ENCODE data around the gene KXD1. TPM values are rescaled to one million over a fixed set of nuclear protein-coding genes. Genes with fewer than 3 reads are reported as not detected.

Gene KXD1
- polyA plus RNA-seq, 1 of the 3 experiments (the other 2 are of a cell fraction) = 151 TPM

DNA sequence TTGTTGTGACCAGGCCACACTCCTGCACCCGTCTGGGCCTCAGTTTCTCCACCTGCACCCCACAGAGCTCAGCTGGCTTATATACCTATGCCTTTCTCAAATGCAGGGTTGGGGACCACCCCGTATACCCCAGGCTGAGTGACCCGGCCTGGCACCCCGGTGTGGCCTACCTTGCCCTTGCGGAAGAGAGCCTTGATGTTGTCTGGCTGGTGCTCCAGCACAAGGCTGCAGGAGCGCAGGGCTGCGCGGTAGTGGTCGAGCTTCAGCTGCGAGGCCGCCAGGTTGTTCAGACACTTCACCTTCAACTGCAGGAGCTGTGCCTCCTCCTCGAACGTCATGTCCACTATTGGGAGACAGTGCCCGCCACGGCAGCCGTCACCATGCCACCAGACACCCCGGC, 20.2 kb upstream of the KXD1 start:
- POLR2A ChIA-PET = no interaction called here
- no peaks in the 10 kb centered on the region for H3K27me3 ChIP-seq (ENCODE audit: insufficient read depth)
- no peaks in the 10 kb centered on the region for H4K20me1 ChIP-seq (ENCODE audit: insufficient read depth)
- H3K27ac ChIP-seq (ENCODE audit: low read depth in 2 of 2, low read length in 1 of 2) = no peak overlapping the region
- WGBS (ENCODE audit: low lambda C conversion rate) = 89% methylated on average over 5 of the region's 17 CpGs
- H3K9ac ChIP-seq = no peak overlapping the region
- no peak overlapping the region for H3K4me3 ChIP-seq (ENCODE audit: low read depth in 2 of 2, low read length in 1 of 2)
- no peak overlapping the region for H3K4me2 ChIP-seq
- H3K79me2 ChIP-seq (ENCODE audit: insufficient read depth) = peaks cover 14% of the 10 kb centered on the region
- H3K36me3 ChIP-seq (replicated peaks in 1 of 2; ENCODE audit: control insufficient read depth in 1 of 2, insufficient read depth in 2 of 2, low read length in 1 of 2) = peaks cover 18 to 37% of the 10 kb centered on the region in 2 experiments
- CTCF ChIA-PET = interaction anchor here (1.0 to 2.8 kb wide), 2 partner anchors 10 to 15 kb away, joined by 3 to 8 read pairs; partner anchors contain the start of gene ELL
- no peaks in the 10 kb centered on the region for H3K9me2 ChIP-seq
- no peak for DNase-seq
- no peak overlapping the region for H2AFZ ChIP-seq (ENCODE audit: low read depth)
- H3K9me3 ChIP-seq = no peaks in the 10 kb centered on the region
- TF ChIP-seq, protein P1, sequence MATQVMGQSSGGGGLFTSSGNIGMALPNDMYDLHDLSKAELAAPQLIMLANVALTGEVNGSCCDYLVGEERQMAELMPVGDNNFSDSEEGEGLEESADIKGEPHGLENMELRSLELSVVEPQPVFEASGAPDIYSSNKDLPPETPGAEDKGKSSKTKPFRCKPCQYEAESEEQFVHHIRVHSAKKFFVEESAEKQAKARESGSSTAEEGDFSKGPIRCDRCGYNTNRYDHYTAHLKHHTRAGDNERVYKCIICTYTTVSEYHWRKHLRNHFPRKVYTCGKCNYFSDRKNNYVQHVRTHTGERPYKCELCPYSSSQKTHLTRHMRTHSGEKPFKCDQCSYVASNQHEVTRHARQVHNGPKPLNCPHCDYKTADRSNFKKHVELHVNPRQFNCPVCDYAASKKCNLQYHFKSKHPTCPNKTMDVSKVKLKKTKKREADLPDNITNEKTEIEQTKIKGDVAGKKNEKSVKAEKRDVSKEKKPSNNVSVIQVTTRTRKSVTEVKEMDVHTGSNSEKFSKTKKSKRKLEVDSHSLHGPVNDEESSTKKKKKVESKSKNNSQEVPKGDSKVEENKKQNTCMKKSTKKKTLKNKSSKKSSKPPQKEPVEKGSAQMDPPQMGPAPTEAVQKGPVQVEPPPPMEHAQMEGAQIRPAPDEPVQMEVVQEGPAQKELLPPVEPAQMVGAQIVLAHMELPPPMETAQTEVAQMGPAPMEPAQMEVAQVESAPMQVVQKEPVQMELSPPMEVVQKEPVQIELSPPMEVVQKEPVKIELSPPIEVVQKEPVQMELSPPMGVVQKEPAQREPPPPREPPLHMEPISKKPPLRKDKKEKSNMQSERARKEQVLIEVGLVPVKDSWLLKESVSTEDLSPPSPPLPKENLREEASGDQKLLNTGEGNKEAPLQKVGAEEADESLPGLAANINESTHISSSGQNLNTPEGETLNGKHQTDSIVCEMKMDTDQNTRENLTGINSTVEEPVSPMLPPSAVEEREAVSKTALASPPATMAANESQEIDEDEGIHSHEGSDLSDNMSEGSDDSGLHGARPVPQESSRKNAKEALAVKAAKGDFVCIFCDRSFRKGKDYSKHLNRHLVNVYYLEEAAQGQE (IDR thresholded peaks at IDR 0.05; ENCODE audit: low read depth, low read length) = no peak
- TF ChIP-seq, protein P2, sequence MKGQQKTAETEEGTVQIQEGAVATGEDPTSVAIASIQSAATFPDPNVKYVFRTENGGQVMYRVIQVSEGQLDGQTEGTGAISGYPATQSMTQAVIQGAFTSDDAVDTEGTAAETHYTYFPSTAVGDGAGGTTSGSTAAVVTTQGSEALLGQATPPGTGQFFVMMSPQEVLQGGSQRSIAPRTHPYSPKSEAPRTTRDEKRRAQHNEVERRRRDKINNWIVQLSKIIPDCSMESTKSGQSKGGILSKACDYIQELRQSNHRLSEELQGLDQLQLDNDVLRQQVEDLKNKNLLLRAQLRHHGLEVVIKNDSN (IDR thresholded peaks at IDR 0.05; ENCODE audit: borderline replicate concordance, low read depth) = no peak
- TF ChIP-seq RFX5 (IDR thresholded peaks at IDR 0.05; ENCODE audit: low read length) (no peak), FOXM1 (IDR thresholded peaks at IDR 0.05; ENCODE audit: low read depth) (no peak), GABPA (IDR thresholded peaks at IDR 0.05; ENCODE audit: low read depth) (no peak), YY1 (IDR thresholded peaks at IDR 0.05; ENCODE audit: low read depth) (no peak), POLR2AphosphoS5 (IDR thresholded peaks at IDR 0.05; ENCODE audit: low read depth, low read length) (no peak)
- H3F3A ChIP-seq (replicated peaks; ENCODE audit: insufficient read depth) = peaks cover 4% of the 10 kb centered on the region
- H3K4me1 ChIP-seq (ENCODE audit: control insufficient read depth in 1 of 2, insufficient read depth in 2 of 2, low read depth in 1 of 2, low read length in 1 of 2) = peaks cover 0 to 8% of the 10 kb centered on the region in 2 experiments; a peak in 1 of 4 replicates

DNA sequence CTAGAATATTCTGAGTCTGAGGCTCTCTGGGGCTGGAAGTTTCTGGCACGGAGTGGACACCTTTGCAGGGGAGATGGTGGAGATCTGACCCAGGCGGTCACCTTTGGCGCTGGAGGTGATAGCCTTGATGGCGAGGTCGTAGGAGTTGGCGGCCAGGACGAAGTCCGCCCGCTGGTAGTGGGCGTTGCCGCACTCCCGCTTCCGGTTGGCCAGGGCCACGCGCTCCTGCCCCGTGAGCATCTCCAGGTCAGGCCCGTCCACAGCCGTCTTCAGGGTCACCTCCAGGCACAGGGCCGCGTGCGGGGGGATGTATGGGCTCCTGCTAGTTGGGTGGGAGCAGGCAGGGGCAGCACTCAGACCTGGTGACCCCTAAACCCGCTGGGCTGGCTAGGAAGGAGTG, 19.6 kb upstream of the KXD1 start:
- ChIA-PET CTCF (interaction anchor here (2.8 kb wide), 1 partner anchor 15 kb away, joined by 8 read pairs; the partner anchor contains the start of gene ELL), POLR2A (interaction anchor here (0.6 kb wide), 1 partner anchor 8 kb away, joined by 5 read pairs; no protein-coding TSS in a partner anchor)
- no peaks in the 10 kb centered on the region for H3K9me3 ChIP-seq
- H3K79me2 ChIP-seq (ENCODE audit: insufficient read depth) = peaks cover 17% of the 10 kb centered on the region
- peaks cover 4% of the 10 kb centered on the region for H3F3A ChIP-seq (replicated peaks; ENCODE audit: insufficient read depth)
- no peak overlapping the region for H3K27ac ChIP-seq (ENCODE audit: low read depth in 2 of 2, low read length in 1 of 2)
- no peaks in the 10 kb centered on the region for H4K20me1 ChIP-seq (ENCODE audit: insufficient read depth)
- no peak for DNase-seq
- TF ChIP-seq, protein P3, sequence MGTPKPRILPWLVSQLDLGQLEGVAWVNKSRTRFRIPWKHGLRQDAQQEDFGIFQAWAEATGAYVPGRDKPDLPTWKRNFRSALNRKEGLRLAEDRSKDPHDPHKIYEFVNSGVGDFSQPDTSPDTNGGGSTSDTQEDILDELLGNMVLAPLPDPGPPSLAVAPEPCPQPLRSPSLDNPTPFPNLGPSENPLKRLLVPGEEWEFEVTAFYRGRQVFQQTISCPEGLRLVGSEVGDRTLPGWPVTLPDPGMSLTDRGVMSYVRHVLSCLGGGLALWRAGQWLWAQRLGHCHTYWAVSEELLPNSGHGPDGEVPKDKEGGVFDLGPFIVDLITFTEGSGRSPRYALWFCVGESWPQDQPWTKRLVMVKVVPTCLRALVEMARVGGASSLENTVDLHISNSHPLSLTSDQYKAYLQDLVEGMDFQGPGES (IDR thresholded peaks at IDR 0.05; ENCODE audit: low read depth, low read length) = no peak
- H3K4me1 ChIP-seq (ENCODE audit: control insufficient read depth in 1 of 2, insufficient read depth in 2 of 2, low read depth in 1 of 2, low read length in 1 of 2) = peaks cover 0 to 10% of the 10 kb centered on the region in 2 experiments; a peak in 1 of 4 replicates
- no peaks in the 10 kb centered on the region for H3K27me3 ChIP-seq (ENCODE audit: insufficient read depth)
- no peaks in the 10 kb centered on the region for H3K9me2 ChIP-seq
- H3K36me3 ChIP-seq (replicated peaks in 1 of 2; ENCODE audit: control insufficient read depth in 1 of 2, insufficient read depth in 2 of 2, low read length in 1 of 2) = peaks cover 16 to 31% of the 10 kb centered on the region in 2 experiments
- H3K4me3 ChIP-seq (ENCODE audit: low read depth in 2 of 2, low read length in 1 of 2) = no peak overlapping the region
- H2AFZ ChIP-seq (ENCODE audit: low read depth) = no peak overlapping the region
- no peak overlapping the region for H3K4me2 ChIP-seq
- 95% methylated on average over 13 of the region's 22 CpGs for WGBS (ENCODE audit: low lambda C conversion rate)
- H3K9ac ChIP-seq = no peak overlapping the region

All from SK-N-SH (cell line).